ENCODE data around the gene SKAP1.

- TF ChIP-seq CTCF (conservative IDR thresholded peaks at IDR 0.05) (no peak), EZH2 (IDR thresholded peaks at IDR 0.05; ENCODE audit: low read depth) (no peak)
These were observed 115.3 kb downstream of the SKAP1 start for GRCh38 chr17:48314716-48315115.
